Measurements from ENCODE around the gene NDUFAF2. TPM values are rescaled to one million over a fixed set of nuclear protein-coding genes. Genes with fewer than 3 reads are reported as not detected.

The NDUFAF2 gene
- total and polyA plus RNA-seq, 2 of the 13 experiments (the other 11 are each of a cell fraction or from before 2014, with no cell fraction given) = 34.0 to 78.4 TPM

DNA sequence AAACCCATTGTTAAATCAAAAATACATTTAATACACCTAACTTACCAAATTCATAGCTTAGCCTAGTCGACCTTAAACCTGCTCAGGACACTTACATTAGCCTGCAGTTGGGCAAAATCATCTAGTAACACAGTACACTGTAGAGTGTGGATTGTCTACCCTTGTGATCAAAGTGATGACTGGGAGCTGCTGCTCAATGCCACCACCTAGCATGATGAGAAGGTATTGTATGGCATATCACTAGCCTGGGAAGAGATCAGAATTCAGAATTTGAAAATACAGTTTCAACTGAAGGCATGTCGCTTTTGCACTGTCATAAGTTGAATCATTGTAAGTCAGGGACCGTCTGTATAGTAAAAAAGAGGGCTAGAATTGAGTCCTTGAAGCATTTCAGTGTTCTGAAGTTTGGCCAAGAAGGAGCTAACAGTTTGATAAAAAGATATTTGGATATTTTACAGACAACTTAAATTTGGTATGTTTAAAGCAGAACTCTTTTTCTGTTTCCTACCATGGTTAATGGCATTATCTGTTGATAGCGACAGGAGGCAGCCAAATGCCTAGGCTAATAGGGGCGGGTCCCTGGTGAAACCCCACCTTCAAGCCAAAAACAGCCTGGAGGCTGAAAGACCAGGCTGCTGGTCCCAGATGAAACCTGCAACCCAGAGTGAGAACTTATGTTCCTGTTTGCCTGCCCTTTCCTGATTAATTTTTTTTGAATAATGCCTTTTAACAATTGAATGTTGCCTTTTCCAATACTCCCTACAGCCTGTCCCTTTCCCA lies 194.3 kb downstream of the NDUFAF2 start:
- Histone ChIP-seq H3K4me1 (ENCODE audit: insufficient read depth, low read length) (no peaks in the 10 kb centered on the region), H3K4me2 (ENCODE audit: low read depth, low read length) (no peak overlapping the region), H3K27me3 (ENCODE audit: control insufficient read depth in 1 of 2, insufficient read depth in 2 of 2, low read length in 2 of 2) (no peaks in the 10 kb centered on the region), H3K9ac (ENCODE audit: insufficient read depth, low read depth, low read length) (no peak overlapping the region), H3K4me3 (replicated peaks in 1 of 3; ENCODE audit: insufficient read depth in 1 of 3, low read depth in 2 of 3, low read length in 3 of 3) (no peak overlapping the region), H3K36me3 (replicated peaks in 1 of 2; ENCODE audit: control insufficient read depth in 1 of 2, insufficient read depth in 2 of 2, low read length in 2 of 2) (no peaks in the 10 kb centered on the region), H3K27ac (ENCODE audit: extremely low read length, insufficient read depth, low read length) (no peak overlapping the region), H2AFZ (ENCODE audit: low read length) (no peak overlapping the region), H4K20me1 (ENCODE audit: insufficient read depth, low read length) (no peaks in the 10 kb centered on the region), H3K9me3 (ENCODE audit: low read length) (no peaks in the 10 kb centered on the region), H3K79me2 (ENCODE audit: insufficient read depth, low read length) (no peaks in the 10 kb centered on the region)
- in situ Hi-C loops (cut with HindIII; ENCODE audit: extremely low pct_ligation_motif_present, low pct_unique_long_range_greater_than_20kb) = no loop called here
- ATAC-seq (peak; percentile 87), FAIRE-seq (peak; percentile 73), DNase-seq (ENCODE audit: low spot score) (no peak)
- TF ChIP-seq STAG1 (CRISPR knock-in tag; IDR thresholded peaks at IDR 0.05) (peak; percentile 19; the same call in 1 of the 2 replicates), FOXM1 (CRISPR knock-in tag; IDR thresholded peaks at IDR 0.05) (no peak), SRF (IDR thresholded peaks at IDR 0.05; ENCODE audit: low read depth, low read length) (no peak), ZNF160 (CRISPR knock-in tag; IDR thresholded peaks at IDR 0.05) (no peak), FOXA3 (CRISPR knock-in tag; IDR thresholded peaks at IDR 0.05) (no peak), ZMYM4 (CRISPR knock-in tag; IDR thresholded peaks at IDR 0.05) (no peak), ZMYM3 (CRISPR knock-in tag; IDR thresholded peaks at IDR 0.05) (no peak), CHD2 (IDR thresholded peaks at IDR 0.05; ENCODE audit: low read depth, low read length) (no peak), HOXA3 (CRISPR knock-in tag; IDR thresholded peaks at IDR 0.05) (no peak)
- TF ChIP-seq, protein P1, sequence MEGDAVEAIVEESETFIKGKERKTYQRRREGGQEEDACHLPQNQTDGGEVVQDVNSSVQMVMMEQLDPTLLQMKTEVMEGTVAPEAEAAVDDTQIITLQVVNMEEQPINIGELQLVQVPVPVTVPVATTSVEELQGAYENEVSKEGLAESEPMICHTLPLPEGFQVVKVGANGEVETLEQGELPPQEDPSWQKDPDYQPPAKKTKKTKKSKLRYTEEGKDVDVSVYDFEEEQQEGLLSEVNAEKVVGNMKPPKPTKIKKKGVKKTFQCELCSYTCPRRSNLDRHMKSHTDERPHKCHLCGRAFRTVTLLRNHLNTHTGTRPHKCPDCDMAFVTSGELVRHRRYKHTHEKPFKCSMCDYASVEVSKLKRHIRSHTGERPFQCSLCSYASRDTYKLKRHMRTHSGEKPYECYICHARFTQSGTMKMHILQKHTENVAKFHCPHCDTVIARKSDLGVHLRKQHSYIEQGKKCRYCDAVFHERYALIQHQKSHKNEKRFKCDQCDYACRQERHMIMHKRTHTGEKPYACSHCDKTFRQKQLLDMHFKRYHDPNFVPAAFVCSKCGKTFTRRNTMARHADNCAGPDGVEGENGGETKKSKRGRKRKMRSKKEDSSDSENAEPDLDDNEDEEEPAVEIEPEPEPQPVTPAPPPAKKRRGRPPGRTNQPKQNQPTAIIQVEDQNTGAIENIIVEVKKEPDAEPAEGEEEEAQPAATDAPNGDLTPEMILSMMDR (CRISPR knock-in tag; IDR thresholded peaks at IDR 0.05) = 0 out of 2 replicates have a peak, but pooled peaks have one; percentile 16
- ChIA-PET CTCF (ENCODE audit: low intra/inter-chr PET ratio, low total read pairs) (no interaction called here), POLR2A (no interaction called here)
- WGBS (ENCODE audit: low lambda C conversion rate) = 85% methylated on average over 5 of the region's 5 CpGs
- intact Hi-C loops (cut with micrococcal nuclease; ENCODE audit: unreplicated experiment) = no loop called here
- no TSS peak for BruUV-seq (replicated peaks)
